HG03342 (cell line): ENCODE results near the gene OSBPL5.

Experiments used
- ATAC-seq: cut with Tn5 transposase; IDR thresholded peaks from one replicate; pipeline ENCODE4 v1.9.1; 2021; ENCODE audit warnings: mild to moderate bottlenecking, moderate library complexity; ENCODE audit not compliant: unreplicated experiment

OSBPL5 gene

GRCh38 chr11:3150726-3151125, 14.4 kb downstream of the OSBPL5 start:
- no peak for ATAC-seq

- ATAC-seq, result no peak
Observed at GRCh38 chr11:3149852-3150188, 15.3 kb downstream of the OSBPL5 start.

- no peak for ATAC-seq
Observed at GRCh38 chr11:3148990-3149851, 15.9 kb downstream of the OSBPL5 start.

- no peak for ATAC-seq
Observed at GRCh38 chr11:3148255-3148989, 16.7 kb downstream of the OSBPL5 start.

GRCh38 chr11:3147626-3148025, 17.5 kb downstream of the OSBPL5 start:
- ATAC-seq, result no peak

GRCh38 chr11:3147257-3147619, 17.9 kb downstream of the OSBPL5 start:
- ATAC-seq, result no peak

GRCh38 chr11:3146612-3147256, 18.4 kb downstream of the OSBPL5 start:
- ATAC-seq, result no peak

- ATAC-seq, result no peak
Observed at GRCh38 chr11:3145206-3145520, 19.9 kb downstream of the OSBPL5 start.

GRCh38 chr11:3144296-3145205, 20.6 kb downstream of the OSBPL5 start:
- ATAC-seq, result no peak

- ATAC-seq, result no peak
Observed at GRCh38 chr11:3143136-3143880, 21.8 kb downstream of the OSBPL5 start.

GRCh38 chr11:3140291-3140603, 24.9 kb downstream of the OSBPL5 start:
- ATAC-seq, result no peak

- no peak for ATAC-seq
Observed at GRCh38 chr11:3139481-3140290, 25.4 kb downstream of the OSBPL5 start.

- ATAC-seq, result no peak
Observed at GRCh38 chr11:3139086-3139440, 26.0 kb downstream of the OSBPL5 start.

- no peak for ATAC-seq
Observed at GRCh38 chr11:3138178-3139085, 26.7 kb downstream of the OSBPL5 start.

GRCh38 chr11:3137486-3138177, 27.5 kb downstream of the OSBPL5 start:
- no peak for ATAC-seq

- ATAC-seq, result no peak
Observed at GRCh38 chr11:3136546-3137455, 28.3 kb downstream of the OSBPL5 start.
